ENCODE measurements around the gene HMG20B. TPM values are rescaled to one million over a fixed set of nuclear protein-coding genes. Genes with fewer than 3 reads are reported as not detected.

HMG20B gene
- total RNA-seq, 1 donor from 2014 or later, result 94.9 TPM

GRCh38 chr19:3604227-3604986 lies 31.7 kb downstream of the HMG20B start:
- no peaks in the 10 kb centered on the region for H3K9me3 Mint-ChIP-seq
- no peaks in the 10 kb centered on the region for H3K36me3 Mint-ChIP-seq
- no peak for TF ChIP-seq CTCF (IDR thresholded peaks at IDR 0.05; ENCODE audit: unreplicated experiment)
- no peak overlapping the region for H3K4me3 Mint-ChIP-seq
- peaks cover 16% of the 10 kb centered on the region for H3K27me3 Mint-ChIP-seq (ENCODE audit: low read depth)
- DNase-seq (ENCODE audit: low spot score in 2 of 2, unreplicated experiment in 2 of 2), result no peak
- no peak overlapping the region for H3K27ac Mint-ChIP-seq
- peaks cover 10% of the 10 kb centered on the region for H3K4me1 Mint-ChIP-seq

- H3K27ac Mint-ChIP-seq, result no peak overlapping the region
- peaks cover 16% of the 10 kb centered on the region for H3K27me3 Mint-ChIP-seq (ENCODE audit: low read depth)
- H3K9me3 Mint-ChIP-seq, result no peaks in the 10 kb centered on the region
- no peak for TF ChIP-seq CTCF (IDR thresholded peaks at IDR 0.05; ENCODE audit: unreplicated experiment)
- no peak for DNase-seq (ENCODE audit: low spot score in 2 of 2, unreplicated experiment in 2 of 2)
- no peaks in the 10 kb centered on the region for H3K36me3 Mint-ChIP-seq
- H3K4me1 Mint-ChIP-seq, result peaks cover 10% of the 10 kb centered on the region
- H3K4me3 Mint-ChIP-seq, result no peak overlapping the region
Observed at GRCh38 chr19:3604987-3605343, 32.2 kb downstream of the HMG20B start.

- H3K9me3 Mint-ChIP-seq, result no peaks in the 10 kb centered on the region
- no peak overlapping the region for H3K4me3 Mint-ChIP-seq
- no peaks in the 10 kb centered on the region for H3K36me3 Mint-ChIP-seq
- peaks cover 10% of the 10 kb centered on the region for H3K4me1 Mint-ChIP-seq
- DNase-seq (ENCODE audit: low spot score in 2 of 2, unreplicated experiment in 2 of 2), result no peak
- no peak for TF ChIP-seq CTCF (IDR thresholded peaks at IDR 0.05; ENCODE audit: unreplicated experiment)
- H3K27me3 Mint-ChIP-seq (ENCODE audit: low read depth), result peaks cover 16% of the 10 kb centered on the region
- no peak overlapping the region for H3K27ac Mint-ChIP-seq
Observed at GRCh38 chr19:3605361-3605760, 32.6 kb downstream of the HMG20B start.

GRCh38 chr19:3605770-3606169 lies 33.0 kb downstream of the HMG20B start:
- H3K27me3 Mint-ChIP-seq (ENCODE audit: low read depth), result peaks cover 16% of the 10 kb centered on the region
- no peak overlapping the region for H3K4me3 Mint-ChIP-seq
- no peak for DNase-seq (ENCODE audit: low spot score in 2 of 2, unreplicated experiment in 2 of 2)
- H3K4me1 Mint-ChIP-seq, result peaks cover 10% of the 10 kb centered on the region
- TF ChIP-seq CTCF (IDR thresholded peaks at IDR 0.05; ENCODE audit: unreplicated experiment), result no peak
- no peaks in the 10 kb centered on the region for H3K9me3 Mint-ChIP-seq
- no peaks in the 10 kb centered on the region for H3K36me3 Mint-ChIP-seq
- no peak overlapping the region for H3K27ac Mint-ChIP-seq

- Mint-ChIP-seq H3K27me3 (ENCODE audit: low read depth) (peaks cover 16% of the 10 kb centered on the region), H3K4me1 (peaks cover 10% of the 10 kb centered on the region), H3K9me3 (no peaks in the 10 kb centered on the region), H3K27ac (no peak overlapping the region), H3K4me3 (no peak overlapping the region), H3K36me3 (no peaks in the 10 kb centered on the region)
- DNase-seq (ENCODE audit: low spot score in 2 of 2, unreplicated experiment in 2 of 2), result no peak
- no peak for TF ChIP-seq CTCF (IDR thresholded peaks at IDR 0.05; ENCODE audit: unreplicated experiment)
Observed at GRCh38 chr19:3606174-3606689, 33.5 kb downstream of the HMG20B start.
